Ovary (tissue), 3 donors: ENCODE data around the gene C17orf100.

Experiments
- EP300 ChIP-seq: sonication (generic); formaldehyde crosslinking; IDR thresholded peaks from one replicate; pipeline ENCODE4 v1.6.1; 2017; ENCODE audit warnings: antibody characterized with exemption
- POLR2A ChIP-seq: fragments of 450-650 bp; IDR thresholded peaks from one replicate; pipeline ENCODE4 v1.6.1; 2017; ENCODE audit warnings: antibody characterized with exemption, mild to moderate bottlenecking, moderate library complexity
- TF ChIP-seq, protein P1 (sequence below), 3 donors: fragments of 450-650 bp in 2 of 3; fragments of 200-600 bp in 1 of 3; IDR thresholded peaks; one replicate each; pipeline versions ENCODE4 v1.5.1 to v1.8.0; 2016 to 2022; ENCODE audit warnings: antibody characterized with exemption in 3 of 3, mild to moderate bottlenecking in 1 of 3
- donor health status: DM: no; HTN: no; CAD: no.

GRCh38 chr17:6651919-6652452 is 424 bp downstream of the C17orf100 start:
- TF ChIP-seq POLR2A (no peak), EP300 (no peak)
- TF ChIP-seq, protein P1, sequence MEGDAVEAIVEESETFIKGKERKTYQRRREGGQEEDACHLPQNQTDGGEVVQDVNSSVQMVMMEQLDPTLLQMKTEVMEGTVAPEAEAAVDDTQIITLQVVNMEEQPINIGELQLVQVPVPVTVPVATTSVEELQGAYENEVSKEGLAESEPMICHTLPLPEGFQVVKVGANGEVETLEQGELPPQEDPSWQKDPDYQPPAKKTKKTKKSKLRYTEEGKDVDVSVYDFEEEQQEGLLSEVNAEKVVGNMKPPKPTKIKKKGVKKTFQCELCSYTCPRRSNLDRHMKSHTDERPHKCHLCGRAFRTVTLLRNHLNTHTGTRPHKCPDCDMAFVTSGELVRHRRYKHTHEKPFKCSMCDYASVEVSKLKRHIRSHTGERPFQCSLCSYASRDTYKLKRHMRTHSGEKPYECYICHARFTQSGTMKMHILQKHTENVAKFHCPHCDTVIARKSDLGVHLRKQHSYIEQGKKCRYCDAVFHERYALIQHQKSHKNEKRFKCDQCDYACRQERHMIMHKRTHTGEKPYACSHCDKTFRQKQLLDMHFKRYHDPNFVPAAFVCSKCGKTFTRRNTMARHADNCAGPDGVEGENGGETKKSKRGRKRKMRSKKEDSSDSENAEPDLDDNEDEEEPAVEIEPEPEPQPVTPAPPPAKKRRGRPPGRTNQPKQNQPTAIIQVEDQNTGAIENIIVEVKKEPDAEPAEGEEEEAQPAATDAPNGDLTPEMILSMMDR (IDR thresholded peaks at IDR 0.05), result no peak
